HG02678 (cell line): ENCODE results near the gene PROM1.
A peak's percentile ranks its signal among the peaks of the same experiment; 100 is the strongest.

Experiments used
- ATAC-seq: cut with Tn5 transposase; IDR thresholded peaks from one replicate; pipeline ENCODE4 v1.9.1; 2021; ENCODE audit warnings: mild to moderate bottlenecking, moderate library complexity; ENCODE audit not compliant: unreplicated experiment

PROM1 gene

DNA sequence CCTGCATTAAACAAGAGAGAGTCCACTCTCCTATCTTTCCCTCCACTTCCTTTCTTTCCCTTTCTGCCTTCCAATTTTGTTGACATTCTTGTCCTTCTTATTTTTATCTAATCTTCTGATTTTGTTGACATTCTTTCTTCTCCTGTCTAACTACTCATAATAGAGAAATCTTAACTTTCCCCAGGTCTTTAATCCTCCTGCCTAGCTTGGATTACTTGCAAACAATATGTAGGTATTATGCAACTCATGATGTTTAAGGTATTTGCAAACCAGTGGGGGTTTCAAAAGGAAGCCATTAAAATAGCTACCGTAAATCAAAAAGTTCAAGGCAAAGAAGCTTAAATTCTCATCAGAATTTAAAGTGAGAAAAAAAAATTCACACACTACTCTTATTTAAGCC, 53.9 kb downstream of the PROM1 start:
- no peak for ATAC-seq

DNA sequence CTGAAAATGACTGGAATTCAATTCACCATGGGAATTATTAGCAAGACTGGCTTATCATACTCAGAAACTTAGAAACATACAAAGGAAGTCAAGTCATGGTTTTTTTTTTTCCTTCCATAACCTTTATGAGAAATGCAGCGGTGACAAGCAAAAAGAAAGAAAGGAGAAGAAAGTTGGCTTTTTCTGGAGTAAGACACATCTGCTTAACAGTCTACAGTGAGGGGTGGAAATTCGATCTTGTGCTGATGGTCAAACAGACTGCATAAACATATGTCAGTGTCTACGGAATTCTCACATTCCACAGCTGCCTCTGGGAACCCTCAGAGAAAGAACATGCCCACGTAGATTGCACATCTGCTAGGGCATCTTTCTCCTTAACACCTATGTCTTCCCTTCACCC, 54.6 kb downstream of the PROM1 start:
- no peak for ATAC-seq

DNA sequence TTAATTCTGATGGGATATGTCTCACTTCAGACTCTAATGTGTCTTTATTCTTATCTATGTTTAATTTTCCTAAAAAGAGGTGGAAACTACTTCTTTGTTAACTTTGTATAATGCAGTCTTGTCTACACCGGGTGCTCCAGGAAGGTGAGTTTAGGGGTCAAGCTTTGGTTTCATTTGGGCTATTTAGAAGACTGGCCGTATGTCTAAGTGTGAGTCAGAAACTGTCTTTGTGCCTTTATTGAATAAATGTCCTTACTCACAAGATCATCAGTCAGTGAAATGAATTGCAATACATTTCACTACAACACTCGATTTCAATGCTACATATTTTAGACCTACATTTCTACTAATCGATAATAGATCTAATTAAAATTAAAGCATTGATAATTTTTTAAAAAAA, 56.2 kb downstream of the PROM1 start:
- ATAC-seq: no peak

DNA sequence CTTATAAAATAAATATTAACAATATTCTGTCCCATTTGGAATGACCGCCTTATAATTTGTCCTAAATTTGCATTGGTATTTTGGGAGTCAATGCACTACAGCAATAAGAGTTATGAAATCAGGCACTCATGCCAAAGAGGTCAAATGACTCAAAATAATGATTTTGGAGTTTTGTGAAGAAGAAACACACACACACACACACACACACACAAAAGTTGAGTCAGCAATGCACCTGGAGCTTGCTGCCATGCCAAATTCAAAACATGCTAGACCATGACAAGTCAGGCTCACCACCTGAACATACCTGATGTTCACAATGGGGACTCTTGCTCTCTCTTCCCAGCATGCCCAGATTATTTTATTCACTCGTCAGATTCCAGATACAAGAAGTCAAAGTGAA, 56.7 kb downstream of the PROM1 start:
- no peak for ATAC-seq

DNA sequence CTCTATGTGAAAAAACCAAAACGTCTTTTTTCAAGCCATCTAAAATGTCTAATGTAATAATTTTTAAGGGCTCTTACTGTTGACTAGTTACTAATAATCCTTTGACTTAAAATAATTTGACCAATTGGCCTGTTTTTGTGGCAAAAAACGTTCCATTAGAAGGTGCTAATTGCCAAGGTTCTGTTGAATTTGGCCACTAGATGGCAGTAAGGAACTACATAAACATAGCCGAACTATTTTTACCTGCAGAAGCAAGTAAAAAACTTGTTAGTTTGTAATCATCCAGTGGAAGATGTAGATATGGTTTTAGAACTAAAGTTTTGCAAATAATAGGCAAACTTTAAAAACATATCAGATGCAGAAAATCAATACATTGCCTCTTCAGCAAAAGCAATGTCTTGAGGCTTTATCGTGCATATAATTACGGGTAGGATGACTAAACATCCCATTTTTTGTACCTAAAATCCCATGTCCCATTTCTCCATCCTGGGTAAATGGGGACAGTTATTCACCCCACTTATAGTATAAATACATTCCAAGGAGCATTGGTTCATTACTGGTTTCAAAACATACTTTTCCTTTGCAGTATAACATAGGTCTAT, 57.6 kb downstream of the PROM1 start:
- no peak for ATAC-seq

DNA sequence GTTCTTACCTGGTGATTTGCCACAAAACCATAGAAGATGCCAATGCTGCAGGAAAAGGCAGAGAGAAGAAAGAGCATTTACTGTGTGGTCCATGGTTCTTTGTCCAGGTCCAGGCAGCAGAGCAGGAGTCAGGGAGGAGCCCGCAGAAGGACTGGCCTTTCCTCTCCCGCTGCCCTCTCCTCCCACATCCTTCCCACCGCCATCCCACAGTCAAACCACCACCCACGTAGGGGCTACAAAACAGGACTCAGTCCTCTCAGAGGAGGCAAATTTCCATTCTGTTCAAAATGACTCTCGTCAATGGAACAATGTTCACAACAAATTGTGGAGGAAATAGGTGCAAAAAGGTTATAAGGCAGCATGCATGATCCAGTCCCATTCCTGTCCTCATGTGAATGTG, 58.6 kb downstream of the PROM1 start:
- no peak for ATAC-seq

DNA sequence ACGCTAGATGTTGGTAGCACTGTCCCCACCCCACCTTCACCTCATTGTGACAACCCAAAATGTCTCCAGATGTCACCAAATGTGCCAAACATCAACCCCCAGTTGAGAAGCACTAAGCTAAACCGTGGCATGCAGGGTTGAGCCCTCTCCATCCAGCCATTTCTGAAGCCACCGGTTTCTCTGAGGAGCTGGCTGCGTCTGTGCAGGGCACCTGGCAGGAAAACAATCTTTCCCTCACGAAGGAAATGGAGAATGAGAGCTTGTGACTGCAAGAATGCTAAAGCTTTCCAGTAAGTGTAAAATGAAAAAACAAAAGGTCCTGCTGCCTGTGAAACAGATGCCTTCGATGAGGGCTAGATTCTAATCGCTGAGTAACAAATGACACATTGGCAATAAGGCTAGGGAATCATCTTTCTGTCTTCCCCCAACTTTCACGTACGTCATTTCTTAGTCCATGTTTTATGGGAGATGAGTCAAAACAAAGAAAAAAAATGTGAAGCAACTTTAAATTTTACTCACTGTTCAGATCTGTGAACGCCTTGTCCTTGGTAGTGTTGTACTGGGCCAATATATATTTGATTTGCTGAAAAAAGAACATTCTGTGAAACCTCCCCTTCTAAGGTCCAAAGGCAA, 59.9 kb downstream of the PROM1 start:
- no peak for ATAC-seq

DNA sequence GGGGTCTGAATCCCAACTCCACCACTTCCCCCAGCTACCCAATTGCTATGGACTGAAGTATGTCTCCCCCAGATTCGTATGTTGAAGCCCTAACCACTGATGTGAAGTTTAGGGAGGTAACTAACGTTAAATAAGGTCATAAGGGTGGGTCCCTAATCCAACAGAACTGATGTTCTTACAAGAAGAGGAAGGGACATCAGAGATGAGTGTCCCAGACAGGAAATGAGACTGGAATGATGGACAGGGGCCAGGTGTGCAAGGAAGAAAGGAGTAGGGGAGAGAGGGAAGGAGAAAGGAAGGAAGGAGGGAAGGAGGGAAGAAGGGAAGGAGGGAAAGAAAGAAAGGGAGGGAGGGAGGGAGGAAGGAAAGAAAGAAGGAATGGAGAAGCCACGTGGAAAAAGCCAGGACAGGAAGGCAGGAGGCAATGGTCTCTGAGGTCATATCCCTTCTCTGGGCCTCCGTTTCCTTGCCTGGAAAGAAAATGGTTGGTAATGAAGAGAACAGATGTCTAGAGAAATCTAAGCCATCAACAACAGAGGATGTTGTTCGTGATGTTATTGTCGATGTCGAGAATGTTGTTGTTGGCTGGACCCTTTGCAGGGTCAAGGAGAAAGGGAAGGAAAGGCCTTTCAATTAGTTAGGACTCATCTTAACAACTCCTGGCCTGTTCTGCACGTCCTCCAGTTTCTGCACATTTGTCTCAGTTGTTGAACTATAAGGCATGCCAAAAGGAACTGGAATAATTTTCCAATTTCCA, 61.8 kb downstream of the PROM1 start:
- ATAC-seq: no peak

DNA sequence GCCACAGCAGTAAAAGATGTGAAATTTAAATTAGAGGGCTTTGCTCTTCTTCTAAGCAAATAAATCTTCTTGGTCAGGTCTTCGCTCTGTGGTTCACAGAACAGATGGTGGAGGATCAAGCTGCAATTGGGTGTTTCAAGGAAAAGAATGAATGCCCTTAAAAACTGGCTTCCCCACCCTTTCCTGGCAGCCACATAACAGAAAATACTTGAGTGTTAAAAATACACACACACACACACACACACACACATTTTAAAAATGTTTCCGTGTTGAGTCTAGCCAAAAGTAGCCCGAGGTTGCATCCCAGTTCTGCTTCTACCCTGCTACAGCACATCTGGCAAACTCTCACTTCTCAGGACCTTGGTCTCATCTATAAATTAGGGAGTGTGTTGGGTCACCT, 64.2 kb downstream of the PROM1 start:
- no peak for ATAC-seq

DNA sequence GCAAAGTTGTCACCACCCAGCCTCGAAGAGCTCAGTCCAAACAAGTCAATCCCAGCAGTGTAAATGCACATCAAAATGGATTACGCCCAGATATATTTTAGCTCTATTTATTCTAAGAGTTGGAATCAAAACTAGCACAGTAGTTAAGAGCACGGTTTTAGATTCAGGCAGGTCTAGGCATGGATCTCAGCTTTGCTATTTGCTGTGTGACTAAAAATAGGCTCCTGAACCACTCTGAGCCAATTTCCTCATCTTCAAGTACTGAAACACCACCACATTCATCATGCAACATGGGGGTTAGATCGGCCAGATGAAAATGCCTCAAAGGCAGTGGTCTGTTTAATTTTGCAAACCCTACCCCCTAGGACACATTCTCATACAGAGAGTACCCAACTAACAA, 65.0 kb downstream of the PROM1 start:
- no peak for ATAC-seq

DNA sequence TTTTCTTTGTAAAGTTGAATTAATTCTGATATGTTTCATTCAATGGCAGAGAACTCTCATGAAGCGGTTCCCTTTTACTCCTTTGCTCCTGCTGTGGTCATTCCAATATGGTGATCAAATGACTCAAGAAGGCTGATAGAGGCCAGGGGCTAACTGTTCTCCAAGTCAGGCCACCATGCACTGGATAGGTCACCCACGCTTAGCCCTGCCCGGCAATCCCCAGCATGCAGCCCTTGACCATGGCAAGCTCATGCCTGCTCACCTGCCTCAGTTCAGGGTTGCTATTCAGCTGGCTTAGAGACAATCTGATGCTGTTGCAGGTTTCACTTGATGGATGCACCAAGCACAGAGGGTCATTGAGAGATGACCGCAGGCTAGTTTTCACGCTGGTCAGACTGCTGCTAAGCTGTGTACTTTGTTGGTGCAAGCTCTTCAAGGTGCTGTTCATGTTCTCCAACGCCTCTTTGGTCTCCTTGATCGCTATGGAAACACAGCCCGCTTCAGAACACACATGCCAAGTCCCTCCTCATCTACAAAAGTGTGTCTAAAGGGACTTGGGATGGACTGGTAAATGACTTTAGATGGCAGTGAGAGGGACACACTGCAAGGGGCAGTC, 65.7 kb downstream of the PROM1 start:
- no peak for ATAC-seq

DNA sequence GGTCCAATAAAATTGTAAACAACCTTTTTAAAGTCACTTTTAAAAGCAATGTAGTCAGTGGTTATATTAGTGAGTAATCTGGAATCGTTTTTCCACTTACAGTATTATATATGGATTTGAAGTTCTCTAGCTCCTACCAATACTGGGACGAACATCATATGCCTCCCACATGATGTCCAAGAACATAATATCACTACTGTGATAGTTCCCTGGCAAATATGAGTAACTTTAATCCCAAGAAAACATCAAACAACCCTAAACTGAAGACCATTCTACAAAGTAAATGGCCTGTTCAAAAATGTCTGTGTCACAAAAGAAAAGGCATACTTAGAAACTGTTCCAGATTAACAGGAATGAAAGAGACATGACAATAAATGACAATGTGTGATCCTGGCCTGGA, 67.3 kb downstream of the PROM1 start:
- no peak for ATAC-seq

DNA sequence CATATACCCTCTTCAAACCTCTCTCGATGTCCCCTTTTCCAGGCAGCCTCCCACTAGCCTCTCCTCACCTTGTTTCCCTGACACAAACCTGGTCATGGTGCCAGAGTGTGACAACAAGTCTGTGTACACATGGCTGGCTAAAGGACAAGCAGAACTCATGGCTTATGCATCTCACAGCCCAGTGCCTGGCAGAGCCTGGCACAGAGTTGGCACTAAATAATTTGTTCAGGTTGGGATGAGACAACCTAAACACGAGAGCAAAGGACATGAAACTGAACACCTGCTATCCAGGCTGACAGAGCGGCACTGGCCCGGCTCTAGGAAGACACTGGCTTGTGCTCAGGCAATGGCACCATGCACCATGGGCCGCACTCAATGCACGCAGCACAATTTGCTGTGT, 72.7 kb downstream of the PROM1 start:
- ATAC-seq: no peak

DNA sequence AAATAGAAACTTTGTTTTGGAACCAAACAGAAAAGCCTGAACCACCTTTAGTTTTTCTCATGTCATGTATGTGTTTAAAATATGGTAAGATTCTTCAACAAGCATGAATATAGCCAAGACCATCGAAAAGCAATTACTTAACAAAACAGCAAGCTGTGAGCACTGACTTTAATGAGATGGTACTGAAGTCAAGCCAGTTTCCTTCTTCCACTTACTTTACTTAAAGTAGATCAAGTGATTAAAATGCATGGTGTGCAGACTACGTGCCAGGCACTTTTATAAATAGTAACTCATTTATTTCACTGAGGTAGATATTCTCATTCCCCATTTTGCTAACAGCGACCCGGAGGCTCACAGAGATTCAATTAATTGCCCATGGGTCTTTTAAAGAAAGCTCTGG, 74.7 kb downstream of the PROM1 start:
- ATAC-seq: no peak

DNA sequence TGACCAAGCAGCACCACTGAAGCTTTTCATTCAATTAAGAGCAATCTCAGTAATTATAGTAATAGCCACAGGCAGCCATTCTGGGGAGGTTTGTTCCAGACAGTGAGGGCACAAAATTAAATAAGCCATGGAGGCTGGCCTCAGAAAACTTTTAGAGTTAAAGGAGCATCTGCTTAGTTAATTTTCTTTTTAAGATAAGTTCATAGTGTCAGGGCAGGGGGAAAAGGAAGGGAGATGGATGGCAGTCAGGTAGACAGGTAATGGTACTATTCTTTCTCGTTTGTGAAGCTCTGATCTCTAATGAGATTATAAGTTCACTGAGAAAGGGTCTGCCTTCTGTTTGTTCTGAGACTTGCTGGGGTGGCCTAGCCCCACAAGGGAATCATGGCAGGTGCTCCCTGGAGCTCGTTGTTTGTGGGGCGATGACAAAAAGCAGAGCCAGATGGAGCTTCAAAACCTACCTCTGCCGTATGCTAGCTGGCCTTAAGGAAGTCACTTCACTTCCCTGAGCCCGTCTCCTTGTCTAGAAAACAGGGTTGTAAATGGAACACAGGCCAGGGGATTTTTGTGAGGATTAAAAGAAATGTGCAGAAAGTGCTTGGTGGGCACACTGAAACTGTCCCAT, 76.2 kb downstream of the PROM1 start:
- no peak for ATAC-seq

DNA sequence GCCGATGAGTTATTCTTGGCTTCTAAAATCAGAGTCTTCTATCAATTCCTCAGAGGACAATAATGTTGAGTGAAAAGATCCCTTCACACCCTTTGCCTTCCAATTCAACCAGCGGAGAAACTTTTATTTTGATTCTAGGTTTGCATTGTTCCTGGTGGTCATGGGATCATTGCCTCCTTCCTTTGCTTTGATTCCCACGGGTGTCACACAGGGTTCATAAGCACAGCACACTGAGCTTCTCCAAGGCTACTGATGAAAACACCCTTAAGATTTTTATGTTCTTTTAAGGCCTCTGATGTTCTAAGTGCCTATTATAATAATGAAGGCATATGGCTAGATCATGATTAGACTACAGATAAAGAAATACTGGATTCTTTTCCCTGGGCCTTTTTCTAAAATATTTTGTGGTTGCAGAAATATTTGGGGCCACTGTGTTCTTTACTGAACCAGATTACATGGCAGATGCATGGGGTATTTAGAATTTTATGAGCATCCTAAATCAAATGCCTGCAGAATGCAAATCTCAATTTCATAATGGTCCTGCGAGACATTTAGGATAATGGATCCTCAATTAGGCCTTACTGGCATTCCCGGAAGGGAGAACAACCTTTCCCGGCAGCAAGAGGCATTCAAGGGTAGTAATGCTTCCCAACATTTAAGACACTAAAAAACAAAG, 76.9 kb downstream of the PROM1 start:
- ATAC-seq: no peak

DNA sequence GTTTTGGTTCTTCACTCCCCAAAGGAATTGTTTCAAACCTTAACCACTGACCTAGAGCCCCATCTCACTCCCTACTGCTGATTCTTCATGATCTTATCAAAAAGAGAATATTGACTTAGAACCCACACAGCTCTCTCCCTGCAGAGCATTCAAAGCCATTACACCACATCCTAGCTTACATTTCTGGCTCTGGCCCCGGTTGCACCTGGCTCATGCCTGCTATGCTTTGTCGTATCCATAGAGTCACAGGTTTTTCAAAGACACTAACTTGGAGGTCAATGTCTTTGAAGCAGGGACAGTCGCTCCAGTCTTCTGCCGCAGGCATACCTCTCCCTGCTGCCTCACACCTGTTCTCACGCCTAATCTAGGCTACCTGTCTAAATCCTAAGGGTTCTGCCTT, 78.1 kb downstream of the PROM1 start:
- no peak for ATAC-seq

DNA sequence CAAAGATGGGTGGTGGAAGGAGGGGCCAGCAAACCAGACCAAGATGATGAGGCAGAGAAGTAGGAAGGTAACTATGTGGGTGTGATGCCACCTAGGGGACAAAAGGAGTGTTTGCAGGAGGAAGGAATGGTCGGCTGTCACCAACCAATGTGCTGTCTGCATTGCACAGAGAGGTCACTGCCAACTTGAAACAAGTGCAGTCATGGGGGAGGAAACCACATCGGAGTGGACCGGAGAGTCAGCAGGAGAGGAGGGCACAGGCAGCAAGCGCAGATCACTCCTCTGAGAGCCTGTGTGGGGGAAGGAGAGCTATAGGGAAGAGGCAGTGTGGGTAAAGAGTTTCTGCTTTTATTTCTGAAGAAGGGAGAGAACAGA, 82.4 kb downstream of the PROM1 start:
- peak; percentile 96 for ATAC-seq

DNA sequence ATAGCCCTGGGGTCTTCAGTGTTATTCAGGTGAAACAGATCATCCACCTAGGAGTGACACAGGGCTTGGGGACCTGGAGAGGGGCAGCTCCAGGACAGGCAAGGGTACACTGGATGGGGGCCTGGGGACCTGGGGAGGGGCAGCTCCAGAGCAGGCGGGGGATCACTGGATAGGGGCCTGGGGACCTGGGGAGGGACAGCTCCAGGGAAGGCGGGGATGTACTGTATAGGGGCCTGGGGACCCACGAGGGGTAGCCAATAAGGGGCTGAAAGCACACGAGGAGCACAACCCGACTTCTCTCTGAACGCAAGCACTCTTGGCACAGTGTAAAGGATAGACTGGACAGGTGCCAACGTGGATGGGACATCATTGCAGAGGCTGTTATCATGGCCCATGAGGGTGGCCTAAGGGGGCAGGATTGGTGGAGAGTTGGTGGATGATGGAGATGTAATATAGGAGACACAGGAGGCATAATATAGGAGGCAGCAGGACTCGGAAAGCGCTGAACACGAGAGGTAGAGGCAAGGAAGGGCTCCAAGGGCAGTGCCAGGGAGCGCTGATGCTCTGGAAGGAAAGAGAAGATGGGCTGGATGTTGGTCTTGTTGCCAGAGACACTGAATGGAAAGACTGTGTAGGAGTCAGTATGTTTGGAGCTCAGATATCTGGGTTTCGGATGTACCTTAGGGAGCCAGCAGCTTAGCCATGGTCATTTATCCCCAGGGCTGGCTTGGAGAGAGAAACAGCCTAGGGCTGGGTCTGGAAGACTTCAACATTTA, 82.9 kb downstream of the PROM1 start:
- ATAC-seq: no peak

DNA sequence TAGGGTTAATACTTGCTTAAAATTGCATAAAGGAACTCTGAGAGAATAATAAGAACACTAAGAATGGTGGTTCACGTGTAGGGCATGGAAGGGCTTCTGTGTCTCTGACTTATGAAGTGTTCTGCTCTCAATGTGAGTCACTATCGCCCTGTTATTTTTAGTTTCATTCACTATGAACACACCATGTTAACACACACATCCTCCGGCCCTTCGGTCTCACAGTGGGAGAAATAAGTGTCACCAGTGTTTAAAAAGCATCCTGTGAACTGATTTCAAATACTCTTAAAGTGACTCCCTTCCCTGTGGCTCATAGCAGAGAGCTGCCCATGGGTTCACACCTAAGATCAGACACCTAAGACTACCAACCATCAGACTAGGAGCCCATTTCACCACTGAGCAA, 87.0 kb downstream of the PROM1 start:
- no peak for ATAC-seq
